ENCODE results near the gene ZFP57.

The ZFP57 gene

DNA sequence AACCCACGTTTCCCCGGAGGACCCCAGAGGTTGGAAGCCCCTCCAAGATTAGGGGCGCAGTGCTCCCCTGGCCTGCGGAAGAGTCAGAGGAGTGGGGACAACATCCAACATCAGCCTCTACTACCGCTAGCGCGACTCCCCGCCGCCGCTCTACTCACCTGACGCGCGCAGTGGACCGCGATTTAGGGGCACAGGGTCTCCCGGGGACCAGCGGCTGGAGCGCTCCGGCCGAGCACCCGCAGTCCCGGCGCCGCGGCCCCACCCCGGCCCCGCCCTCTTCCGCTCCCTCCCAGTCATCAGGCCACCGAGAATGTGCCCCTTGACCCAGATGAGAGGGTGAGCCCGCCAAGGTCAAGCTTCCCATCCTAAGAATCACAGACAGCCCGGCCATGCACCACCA lies at the start of gene ZFP57:
Gene ZFP57, minus strand, starts transcription at position 249 of the 400 bp plus-strand sequence. CDS start 4,149 bp downstream, outside the sequence.
- in situ Hi-C loops (cut with HindIII; ENCODE audit: low sequenced_read_pairs): no loop called here
- H3K4me3 ChIP-seq (ENCODE audit: low read depth, low read length): no peak within 1 kb of the TSS
- TF ChIP-seq CTCF (IDR thresholded peaks at IDR 0.05; ENCODE audit: low read depth, low read length, missing control alignments): no peak

DNA sequence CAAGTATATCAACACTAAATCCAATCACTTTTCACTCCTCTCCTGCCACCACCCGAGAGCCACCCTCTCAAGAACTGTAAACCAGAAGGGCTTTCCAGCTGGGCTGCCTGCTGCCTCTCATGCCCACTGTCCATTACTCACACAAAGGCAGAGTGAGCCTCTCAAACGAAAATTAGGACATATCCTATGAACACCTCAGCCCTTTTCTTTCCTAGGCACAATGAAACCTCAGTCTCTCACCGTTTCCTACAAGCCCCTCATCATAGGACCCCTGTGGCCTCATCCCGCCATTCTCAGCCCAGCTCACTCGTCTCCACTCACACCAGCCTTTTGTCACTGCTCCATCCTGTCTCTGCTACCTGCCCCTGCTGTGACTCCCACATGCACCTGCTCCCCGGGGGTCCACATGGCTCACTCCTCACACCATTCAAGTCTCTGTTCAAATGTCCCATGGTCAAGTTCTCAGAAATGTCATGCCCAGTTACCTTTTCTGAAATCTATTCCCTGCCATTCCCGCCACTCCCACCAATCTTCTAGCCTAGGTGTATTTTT lies 49.7 kb upstream of the ZFP57 start:
- no peak for TF ChIP-seq CTCF (IDR thresholded peaks at IDR 0.05; ENCODE audit: low read depth, low read length, missing control alignments)
- H3K4me3 ChIP-seq (ENCODE audit: low read depth, low read length): no peak overlapping the region
- DNase-seq (ENCODE audit: low read depth): no peak
- in situ Hi-C loops (cut with HindIII; ENCODE audit: low sequenced_read_pairs): no loop called here

More for the DNA sequence above, at the start of gene ZFP57:
- DNase-seq (ENCODE audit: low read depth): no peak

GRCh38 chr6:29729774-29730328 lies 48.9 kb upstream of the ZFP57 start:
- no peak for TF ChIP-seq CTCF (IDR thresholded peaks at IDR 0.05; ENCODE audit: low read depth, low read length, missing control alignments)
- DNase-seq (ENCODE audit: low read depth): no peak
- no peak overlapping the region for H3K4me3 ChIP-seq (ENCODE audit: low read depth, low read length)
- in situ Hi-C loops (cut with HindIII; ENCODE audit: low sequenced_read_pairs): no loop called here

GRCh38 chr6:29728875-29729270 lies 47.9 kb upstream of the ZFP57 start:
- no peak for TF ChIP-seq CTCF (IDR thresholded peaks at IDR 0.05; ENCODE audit: low read depth, low read length, missing control alignments)
- no peak for DNase-seq (ENCODE audit: low read depth)
- H3K4me3 ChIP-seq (ENCODE audit: low read depth, low read length): no peak overlapping the region
- in situ Hi-C loops (cut with HindIII; ENCODE audit: low sequenced_read_pairs): no loop called here

DNA sequence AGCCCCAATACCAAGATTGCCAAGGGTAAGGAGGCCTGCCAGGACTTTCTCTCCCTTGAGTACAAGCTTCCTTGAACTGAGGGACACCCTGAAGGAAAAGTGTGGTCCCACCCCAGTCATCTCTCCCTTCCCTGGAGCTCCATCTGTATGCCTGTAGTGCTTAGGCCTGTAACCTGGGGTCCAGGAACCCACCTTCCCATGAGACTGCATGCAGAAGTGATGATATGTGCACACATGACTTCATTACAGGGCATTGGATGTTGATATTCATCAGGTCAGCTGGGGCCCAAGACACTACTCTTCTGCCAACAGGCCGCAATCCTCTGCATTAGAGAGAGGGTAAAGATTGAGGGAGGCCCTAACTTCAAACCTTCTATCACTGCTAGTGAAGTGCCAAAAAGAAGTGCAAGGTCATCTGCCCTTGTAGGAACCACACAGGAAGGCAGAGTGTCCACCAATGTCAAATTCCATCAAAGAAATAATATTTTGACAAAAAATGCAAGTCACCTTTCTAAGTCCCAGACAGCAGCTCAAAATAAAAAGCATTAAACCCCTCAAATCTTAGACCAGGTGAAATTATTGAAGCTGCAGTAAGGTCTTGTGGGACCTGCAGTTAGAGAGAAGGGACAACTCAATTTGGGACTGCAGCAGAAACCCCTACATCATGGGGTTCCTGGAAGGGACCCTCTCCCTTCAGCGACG lies 47.4 kb upstream of the ZFP57 start:
- no peak overlapping the region for H3K4me3 ChIP-seq (ENCODE audit: low read depth, low read length)
- no peak for TF ChIP-seq CTCF (IDR thresholded peaks at IDR 0.05; ENCODE audit: low read depth, low read length, missing control alignments)
- no peak for DNase-seq (ENCODE audit: low read depth)
- in situ Hi-C loops (cut with HindIII; ENCODE audit: low sequenced_read_pairs): no loop called here

DNA sequence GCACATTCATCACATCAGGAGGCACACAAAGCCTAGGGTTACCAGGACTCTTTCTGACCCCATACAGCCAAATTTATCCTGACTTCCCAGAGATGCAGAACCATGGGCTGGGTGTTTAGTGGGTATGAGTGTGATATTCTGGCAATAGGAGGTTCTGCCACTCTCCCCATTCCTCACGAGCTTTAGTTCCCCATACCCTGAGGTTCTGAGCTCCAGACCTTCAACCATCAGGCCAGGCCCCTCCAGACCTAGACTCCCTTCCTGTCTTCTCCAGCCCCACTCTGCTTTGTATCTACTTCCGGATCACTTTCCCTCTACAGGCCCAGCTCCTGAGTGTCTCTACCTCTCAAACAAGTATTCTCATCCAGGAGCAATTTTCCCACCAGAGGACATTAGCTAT lies 46.7 kb upstream of the ZFP57 start:
- no peak for TF ChIP-seq CTCF (IDR thresholded peaks at IDR 0.05; ENCODE audit: low read depth, low read length, missing control alignments)
- in situ Hi-C loops (cut with HindIII; ENCODE audit: low sequenced_read_pairs): no loop called here
- H3K4me3 ChIP-seq (ENCODE audit: low read depth, low read length): no peak overlapping the region
- no peak for DNase-seq (ENCODE audit: low read depth)

Measured in astrocyte of the cerebellum (primary cell).